H7 (cell line): ENCODE measurements around the gene BEST1. TPM values are rescaled to one million over a fixed set of nuclear protein-coding genes. Genes with fewer than 3 reads are reported as not detected.
"Not testable (repeated sequence)": the region's sequence is repeated elsewhere in the genome, so short reads cannot be mapped to it uniquely, and the experiment has no call there.

ENCODE experiments used
- DNase-seq: peaks from one replicate; pipeline ENCODE4 v3.0.0; 2012
- H3K27me3 ChIP-seq: 2 replicates; pipeline ENCODE4 v1.6.0; 2011; ENCODE audit warnings: mild to moderate bottlenecking, low read length; ENCODE audit not compliant: control insufficient read depth, insufficient read depth
- H3K36me3 ChIP-seq: replicated peaks from 2 replicates; pipeline ENCODE4 v1.5.1; 2011; ENCODE audit warnings: low read length; ENCODE audit not compliant: control insufficient read depth, insufficient read depth
- H3K4me3 ChIP-seq: 2 replicates; pipeline ENCODE4 v1.5.1; 2011; ENCODE audit warnings: low read depth, mild to moderate bottlenecking, control low read depth, low read length, moderate library complexity; ENCODE audit not compliant: insufficient read depth
- total RNA-seq: library from RNA; depleted of rRNA; stranded (reverse); fragments of >200 nt; shearing (Covaris generic); gene quantifications from 2 replicates; pipeline ENCODE4 v1.2.3, GENCODE V29; 2014

BEST1 gene
- total RNA-seq, 1 experiment from 2014 or later, result 0.45 TPM

DNA sequence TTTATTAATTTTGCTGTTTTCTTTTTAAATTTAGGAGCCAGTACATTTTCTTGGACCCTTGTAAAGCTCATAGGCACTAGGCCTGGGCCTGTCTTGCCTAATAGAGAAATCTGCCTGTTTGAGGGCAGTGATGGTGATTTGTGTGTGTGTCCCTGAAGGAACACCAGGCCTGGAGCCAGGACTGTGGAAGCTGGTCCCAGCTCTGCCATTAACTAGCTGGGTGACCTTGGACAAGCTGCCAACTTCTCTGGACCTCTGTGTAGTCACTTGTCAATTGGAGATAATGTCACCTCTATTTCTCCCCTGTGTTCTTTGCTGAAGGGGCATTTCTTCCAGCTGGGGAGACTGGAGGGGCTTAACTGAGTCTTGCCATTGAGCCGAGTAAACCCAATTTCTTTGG is 33.3 kb downstream of the BEST1 start:
- DNase-seq, result no peak
- H3K4me3 ChIP-seq, result no peak overlapping the region
- H3K27me3 ChIP-seq, result no peaks in the 10 kb centered on the region; the same call in 1 of the 2 replicates
- no peaks in the 10 kb centered on the region for H3K36me3 ChIP-seq

GRCh38 chr11:61985869-61986268 is 35.7 kb downstream of the BEST1 start:
- Histone ChIP-seq H3K36me3 (no peaks in the 10 kb centered on the region), H3K4me3 (no peak overlapping the region), H3K27me3 (no peaks in the 10 kb centered on the region)
- no peak for DNase-seq

DNA sequence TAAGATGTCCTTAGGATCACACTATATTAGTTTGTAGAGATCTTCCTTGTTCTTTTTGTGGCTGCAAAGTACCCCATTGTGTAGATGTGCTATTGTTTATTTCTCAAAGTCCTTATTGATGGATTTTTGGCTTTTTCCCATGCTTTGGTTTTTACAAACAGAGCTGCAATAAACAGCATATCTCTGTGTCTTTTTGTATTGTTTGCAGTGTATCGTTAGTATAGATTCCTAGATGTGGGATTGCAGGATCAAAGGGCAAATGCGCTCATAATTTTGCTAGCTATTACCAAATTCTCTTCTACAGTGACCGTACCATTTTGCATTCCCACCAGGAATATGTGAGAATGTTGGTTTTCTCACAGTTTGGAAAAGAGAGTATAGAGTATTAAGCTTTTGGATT is 44.8 kb downstream of the BEST1 start:
- Histone ChIP-seq H3K4me3 (no peak overlapping the region), H3K36me3 (no peaks in the 10 kb centered on the region), H3K27me3 (no peaks in the 10 kb centered on the region)
- DNase-seq, result no peak

- Histone ChIP-seq H3K4me3 (no peak overlapping the region), H3K36me3 (no peaks in the 10 kb centered on the region), H3K27me3 (no peaks in the 10 kb centered on the region)
- DNase-seq, result peak; percentile 68
Measured at GRCh38 chr11:61996933-61997332, 46.8 kb downstream of the BEST1 start.

DNA sequence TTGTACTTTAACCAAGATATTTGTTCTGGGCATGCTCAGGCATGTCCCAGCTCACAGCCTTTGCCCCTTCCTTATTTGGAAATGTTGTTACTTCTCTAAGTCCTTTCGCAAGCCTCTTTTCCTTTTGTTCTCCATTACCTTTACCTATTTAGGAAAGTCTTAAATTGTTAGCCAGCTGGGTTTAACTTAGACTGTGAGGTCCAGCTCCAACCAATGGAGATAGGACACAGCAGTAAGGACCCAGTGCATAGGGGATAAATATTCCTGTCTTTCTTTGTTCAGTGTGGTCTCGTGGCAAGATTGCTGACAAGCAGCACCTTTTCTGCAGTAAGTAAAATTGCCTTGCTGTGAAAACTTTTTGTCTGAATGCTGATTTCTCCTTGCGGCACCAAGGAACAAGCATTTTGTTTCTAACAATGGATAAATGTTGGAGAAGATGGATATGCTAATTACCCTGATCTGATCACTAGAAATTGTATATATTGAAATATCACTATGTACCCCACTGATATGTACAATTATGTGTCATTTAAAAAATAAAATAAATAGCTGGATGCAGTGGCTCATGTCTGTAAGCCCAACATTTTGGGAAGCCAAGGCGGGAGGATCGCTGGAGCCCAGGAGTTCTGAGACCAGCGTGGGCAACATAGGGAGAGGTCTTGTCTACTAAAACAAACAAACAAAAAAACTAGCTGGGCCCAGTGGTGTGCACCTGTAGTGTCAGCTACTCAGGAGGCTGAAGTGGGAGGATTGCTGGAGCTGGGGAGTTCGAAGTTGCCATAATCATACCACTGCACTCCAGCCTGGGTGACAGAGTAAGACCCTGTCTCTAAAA is 49.2 kb downstream of the BEST1 start:
- DNase-seq, result no peak
- Histone ChIP-seq H3K4me3 (no peak overlapping the region), H3K36me3 (no peaks in the 10 kb centered on the region), H3K27me3 (no peaks in the 10 kb centered on the region)

DNA sequence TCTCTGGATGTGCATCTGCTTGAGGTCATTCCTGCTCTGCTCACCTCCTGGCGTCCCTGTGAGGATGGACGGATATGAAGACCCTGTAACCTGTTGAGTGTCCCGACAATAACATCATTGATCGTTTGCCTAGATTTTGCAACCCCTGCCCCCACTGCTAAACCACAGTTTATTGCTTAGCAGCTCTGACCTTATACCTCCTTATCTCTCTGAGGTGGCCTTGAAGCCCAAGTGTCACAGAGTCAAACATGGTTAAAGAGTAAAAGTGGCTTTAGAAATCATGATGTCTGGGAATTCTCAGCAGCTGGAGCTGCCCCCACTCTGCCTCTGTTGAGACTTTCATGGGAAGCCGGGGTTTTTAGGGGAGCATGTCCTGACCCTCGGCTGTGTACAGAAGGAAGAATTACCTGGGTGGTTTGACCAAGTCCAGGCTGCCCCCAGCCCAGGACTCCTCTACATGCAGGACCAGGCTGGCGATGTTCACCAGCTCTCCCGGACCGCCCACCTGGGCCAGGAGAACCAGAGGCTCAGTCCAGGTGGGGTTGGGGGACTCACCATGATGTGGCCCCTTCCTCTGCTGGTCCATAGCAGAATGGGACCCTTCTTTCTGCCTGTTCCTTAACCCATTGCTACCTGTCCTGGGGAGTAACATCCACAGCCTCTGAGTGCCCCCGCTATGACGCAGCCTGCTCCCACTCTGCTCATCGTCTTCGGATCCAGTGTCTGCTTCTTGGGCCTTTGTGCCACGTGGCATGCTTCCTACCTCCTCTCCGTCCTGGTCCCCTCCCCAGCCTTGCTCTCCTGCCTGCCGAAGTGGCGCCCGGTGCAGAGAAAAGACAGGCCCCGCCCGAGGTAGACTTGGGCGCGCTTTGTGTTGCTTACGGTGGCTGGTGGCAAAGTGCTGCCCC is 50.6 kb downstream of the BEST1 start:
- H3K4me3 ChIP-seq, result no peak overlapping the region
- no peaks in the 10 kb centered on the region for H3K36me3 ChIP-seq
- DNase-seq, result no peak

DNA sequence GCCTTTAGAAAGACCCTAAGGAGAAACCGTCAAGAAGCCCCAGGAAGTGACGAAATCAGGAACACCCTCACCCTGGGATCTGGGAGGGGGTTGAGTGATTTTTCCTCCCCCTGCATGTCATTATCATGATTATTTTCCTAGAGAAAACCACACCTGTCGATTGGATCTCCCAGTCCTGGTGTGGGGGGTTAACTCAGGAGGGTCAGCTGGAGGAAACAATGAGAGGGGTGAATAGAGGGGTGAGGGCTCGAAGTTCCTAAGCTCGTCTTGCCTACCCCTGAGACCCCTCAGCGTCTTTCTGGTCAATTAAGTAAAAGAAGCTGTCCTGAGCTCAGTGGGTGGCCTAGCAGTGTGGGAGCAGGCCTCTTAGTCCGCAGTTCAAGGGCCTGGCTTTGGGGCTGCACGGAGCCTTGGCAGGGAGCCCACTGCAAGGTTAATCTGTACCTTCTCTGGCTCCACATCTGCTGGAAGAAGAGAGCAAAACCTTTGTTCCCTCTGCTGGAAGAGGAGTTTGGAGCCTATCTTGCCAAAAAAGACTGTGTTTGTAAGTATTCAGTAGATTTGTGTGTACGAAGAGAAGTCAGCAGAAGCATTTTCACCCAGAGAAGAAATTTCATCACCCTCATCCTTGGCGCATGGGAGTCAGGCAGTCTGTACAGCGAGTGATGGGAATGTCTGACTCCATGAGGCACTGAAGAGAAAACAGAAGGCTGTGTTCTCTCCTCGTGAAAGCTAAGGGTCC is 51.5 kb downstream of the BEST1 start:
- no peaks in the 10 kb centered on the region for H3K27me3 ChIP-seq
- no peak overlapping the region for H3K4me3 ChIP-seq
- peak; percentile 32 for DNase-seq
- no peaks in the 10 kb centered on the region for H3K36me3 ChIP-seq

More for the DNA sequence above, 50.6 kb downstream of the BEST1 start:
- H3K27me3 ChIP-seq, result no peaks in the 10 kb centered on the region

- not testable (repeated sequence) for H3K36me3 ChIP-seq, H3K4me3 ChIP-seq, H3K27me3 ChIP-seq, DNase-seq
Measured at GRCh38 chr11:62002283-62002682, 52.1 kb downstream of the BEST1 start.

- Histone ChIP-seq H3K27me3 (no peaks in the 10 kb centered on the region), H3K36me3 (no peaks in the 10 kb centered on the region), H3K4me3 (no peak overlapping the region)
- no peak for DNase-seq
Measured at GRCh38 chr11:62004473-62004872, 54.3 kb downstream of the BEST1 start.

DNA sequence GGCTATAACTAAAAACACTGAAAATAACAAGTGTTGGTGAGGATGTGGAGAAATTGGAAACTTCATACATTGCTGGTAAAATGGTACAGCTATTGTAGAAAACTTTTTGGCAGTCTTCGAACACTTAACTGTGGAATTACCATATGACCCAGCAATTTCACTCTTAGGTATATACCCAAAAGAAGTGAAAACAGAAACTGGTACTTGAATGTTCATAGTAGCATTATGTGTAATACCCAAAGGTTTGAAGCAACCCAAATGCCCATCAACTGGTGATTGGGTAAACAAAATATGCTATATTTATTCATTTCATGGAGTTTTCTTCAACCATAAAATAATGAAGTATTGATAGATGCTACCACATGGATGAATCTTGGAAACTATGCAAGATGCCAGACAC is 58.0 kb downstream of the BEST1 start:
- no peaks in the 10 kb centered on the region for H3K36me3 ChIP-seq
- H3K27me3 ChIP-seq, result no peaks in the 10 kb centered on the region
- H3K4me3 ChIP-seq, result no peak overlapping the region
- DNase-seq, result no peak

DNA sequence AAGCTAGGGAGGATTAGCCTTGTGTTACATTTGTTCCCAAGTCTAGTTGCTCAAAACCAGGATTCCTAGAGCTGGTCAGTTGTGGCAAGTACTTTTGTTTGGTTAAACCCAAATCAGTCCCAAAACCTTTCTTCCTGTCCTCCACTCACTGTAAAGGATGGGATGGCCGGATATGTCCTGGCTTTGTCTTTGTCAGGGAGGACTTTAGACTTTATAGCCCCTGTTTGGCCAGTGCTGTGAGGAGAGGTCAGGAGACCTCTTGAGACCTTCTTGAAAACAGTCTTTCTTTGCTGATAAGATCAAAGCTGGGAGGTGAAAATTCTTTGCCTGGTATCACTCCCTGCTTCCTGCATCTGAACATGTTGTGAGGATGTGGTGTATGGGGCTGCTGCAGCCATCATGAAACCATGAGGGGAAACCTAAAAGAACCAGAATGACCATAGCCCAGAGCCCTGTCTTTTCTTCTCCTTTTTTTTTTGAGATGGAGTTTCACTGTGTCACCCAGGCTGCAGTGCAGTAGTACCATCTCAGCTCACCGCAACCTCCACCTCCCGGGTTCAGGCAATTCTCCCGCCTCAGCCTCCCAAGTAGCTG is 60.9 kb downstream of the BEST1 start:
- no peak for DNase-seq
- no peaks in the 10 kb centered on the region for H3K36me3 ChIP-seq
- H3K4me3 ChIP-seq, result no peak overlapping the region
- no peaks in the 10 kb centered on the region for H3K27me3 ChIP-seq

DNA sequence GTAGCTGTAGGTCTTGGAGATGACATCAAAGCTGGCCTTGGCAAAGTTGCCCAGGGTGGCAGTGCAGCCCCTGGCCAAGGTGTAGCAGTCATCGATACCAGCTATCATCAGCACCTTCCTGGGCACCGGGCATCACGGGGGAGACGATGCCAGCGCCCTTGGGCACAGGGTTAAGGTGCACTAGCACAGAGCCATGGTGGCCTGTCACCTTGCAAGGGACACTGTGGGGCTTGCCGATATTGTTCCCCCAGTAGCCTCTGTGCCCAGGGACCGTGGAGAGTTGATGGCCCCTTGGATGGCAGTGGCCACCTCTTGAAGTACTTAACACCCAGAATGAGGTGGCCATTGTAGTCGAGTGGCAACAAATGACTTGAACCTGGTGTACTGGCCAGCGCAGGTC is 61.7 kb downstream of the BEST1 start:
- H3K27me3 ChIP-seq, result no peaks in the 10 kb centered on the region
- H3K36me3 ChIP-seq, result no peaks in the 10 kb centered on the region
- DNase-seq, result no peak
- no peak overlapping the region for H3K4me3 ChIP-seq

DNA sequence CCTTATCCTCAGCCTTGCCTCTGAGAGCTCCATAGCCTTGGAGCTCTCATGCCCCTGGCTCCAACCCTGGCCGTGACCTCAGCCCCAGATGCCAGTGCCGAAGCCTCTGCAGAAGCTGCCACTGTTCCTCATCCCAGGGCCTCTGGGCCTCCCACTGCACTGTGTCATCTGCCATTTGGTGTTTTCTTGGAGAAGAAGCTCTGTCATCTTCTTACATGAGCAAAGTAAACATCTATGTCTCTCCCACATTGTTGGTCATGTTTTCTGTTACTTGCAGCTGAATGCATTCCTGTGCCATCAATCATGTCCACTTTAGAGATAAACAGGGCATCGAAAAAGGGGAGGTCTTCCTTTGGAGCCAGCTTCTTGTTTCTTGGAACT is 62.3 kb downstream of the BEST1 start:
- Histone ChIP-seq H3K4me3 (no peak overlapping the region), H3K36me3 (no peaks in the 10 kb centered on the region), H3K27me3 (no peaks in the 10 kb centered on the region)
- no peak for DNase-seq

GRCh38 chr11:62012832-62013461 is 62.8 kb downstream of the BEST1 start:
- H3K4me3 ChIP-seq, result no peak overlapping the region
- H3K27me3 ChIP-seq, result no peaks in the 10 kb centered on the region
- peak; percentile 30 for DNase-seq
- no peaks in the 10 kb centered on the region for H3K36me3 ChIP-seq
